HEK293 (cell line): ENCODE data around the gene CEP135.
A peak's percentile ranks its signal among the peaks of the same experiment; 100 is the strongest.

Experiments used
- BCL11A ChIP-seq: fragments of 450-650 bp; formaldehyde crosslinking; IDR thresholded peaks from 2 replicates; pipeline ENCODE4 v1.5.1; 2016; ENCODE audit warnings: low read depth, missing biosample characterization, missing genetic modification characterization
- FEZF1 ChIP-seq: fragments of 450-650 bp; formaldehyde crosslinking; IDR thresholded peaks from 2 replicates; pipeline ENCODE4 v1.5.1; 2016; ENCODE audit warnings: missing biosample characterization, missing genetic modification characterization
- GLI4 ChIP-seq: fragments of 450-650 bp; formaldehyde crosslinking; IDR thresholded peaks from 2 replicates; pipeline ENCODE4 v1.5.1; 2016; ENCODE audit warnings: missing biosample characterization, missing genetic modification characterization
- KLF10 ChIP-seq: fragments of 450-650 bp; IDR thresholded peaks from 2 replicates; pipeline ENCODE4 v1.5.1; 2018; ENCODE audit warnings: missing biosample characterization, mild to moderate bottlenecking, missing genetic modification characterization
- MYNN ChIP-seq: fragments of 450-650 bp; formaldehyde crosslinking; IDR thresholded peaks from 2 replicates; pipeline ENCODE4 v1.5.1; 2016; ENCODE audit warnings: missing biosample characterization, missing genetic modification characterization, borderline replicate concordance
- PRDM1 ChIP-seq: fragments of 450-650 bp; formaldehyde crosslinking; IDR thresholded peaks from 2 replicates; pipeline ENCODE4; 2016; ENCODE audit warnings: missing biosample characterization, missing genetic modification characterization
- SCRT2 ChIP-seq: fragments of 450-650 bp; formaldehyde crosslinking; IDR thresholded peaks from 2 replicates; pipeline ENCODE4 v1.5.1; 2016; ENCODE audit warnings: missing biosample characterization, missing genetic modification characterization
- SETDB1 ChIP-seq: IDR thresholded peaks from one replicate; pipeline ENCODE4 v1.6.1; 2017; ENCODE audit warnings: mild to moderate bottlenecking, low read length, moderate library complexity, mixed read lengths; ENCODE audit not compliant: insufficient read length
- SP3 ChIP-seq: fragments of 450-650 bp; formaldehyde crosslinking; IDR thresholded peaks from 2 replicates; pipeline ENCODE4 v1.5.1; 2016; ENCODE audit warnings: missing biosample characterization, missing genetic modification characterization
- TRIM28 ChIP-seq: IDR thresholded peaks from 2 replicates; pipeline ENCODE4 v1.6.1; 2011; ENCODE audit warnings: low read length, control low read depth, borderline replicate concordance
- YY1 ChIP-seq: fragments of 450-650 bp; formaldehyde crosslinking; IDR thresholded peaks from 2 replicates; pipeline ENCODE4 v1.5.1; 2018; ENCODE audit warnings: missing biosample characterization, missing genetic modification characterization
- ZBTB17 ChIP-seq: fragments of 450-650 bp; formaldehyde crosslinking; IDR thresholded peaks from 2 replicates; pipeline ENCODE4 v1.5.1; 2016; ENCODE audit warnings: missing biosample characterization, missing genetic modification characterization
- ZBTB7A ChIP-seq: fragments of 450-650 bp; formaldehyde crosslinking; IDR thresholded peaks from 2 replicates; pipeline ENCODE4 v1.5.1; 2016; ENCODE audit warnings: low read depth, missing biosample characterization, missing genetic modification characterization
- ZFP41 ChIP-seq: fragments of 450-650 bp; formaldehyde crosslinking; IDR thresholded peaks from 2 replicates; pipeline ENCODE4 v1.5.1; 2016; ENCODE audit warnings: missing biosample characterization, missing genetic modification characterization, borderline replicate concordance
- ZIC2 ChIP-seq: fragments of 450-650 bp; formaldehyde crosslinking; IDR thresholded peaks from 2 replicates; pipeline ENCODE4 v1.5.1; 2016; ENCODE audit warnings: missing biosample characterization, missing genetic modification characterization
- ZNF112 ChIP-seq: fragments of 450-650 bp; formaldehyde crosslinking; IDR thresholded peaks from 2 replicates; pipeline ENCODE4 v1.5.0; 2017; ENCODE audit warnings: missing biosample characterization, missing genetic modification characterization
- ZNF138 ChIP-seq: fragments of 450-650 bp; formaldehyde crosslinking; IDR thresholded peaks from 2 replicates; pipeline ENCODE4 v1.5.1; 2016; ENCODE audit warnings: missing biosample characterization, missing genetic modification characterization, borderline replicate concordance
- ZNF155 ChIP-seq: fragments of 450-650 bp; formaldehyde crosslinking; IDR thresholded peaks from 2 replicates; pipeline ENCODE4 v1.5.1; 2016; ENCODE audit warnings: missing biosample characterization, missing genetic modification characterization
- ZNF157 ChIP-seq: fragments of 450-650 bp; formaldehyde crosslinking; IDR thresholded peaks from 2 replicates; pipeline ENCODE4 v1.5.1; 2016; ENCODE audit warnings: missing biosample characterization, missing genetic modification characterization
- ZNF23 ChIP-seq: fragments of 450-650 bp; formaldehyde crosslinking; IDR thresholded peaks from 2 replicates; pipeline ENCODE4 v1.5.1; 2016; ENCODE audit warnings: missing biosample characterization, missing genetic modification characterization, borderline replicate concordance
- ZNF354C ChIP-seq: fragments of 450-650 bp; formaldehyde crosslinking; IDR thresholded peaks from 2 replicates; pipeline ENCODE4 v1.5.1; 2016; ENCODE audit warnings: missing biosample characterization, missing genetic modification characterization, low read depth, borderline replicate concordance
- ZNF366 ChIP-seq: fragments of 450-650 bp; formaldehyde crosslinking; conservative IDR thresholded peaks from 2 replicates; pipeline ENCODE4 v1.5.1; 2016; ENCODE audit warnings: missing biosample characterization, missing genetic modification characterization
- ZNF391 ChIP-seq: fragments of 450-650 bp; formaldehyde crosslinking; IDR thresholded peaks from 2 replicates; pipeline ENCODE4 v1.5.1; 2016; ENCODE audit warnings: low read depth, missing biosample characterization, missing genetic modification characterization, borderline replicate concordance
- ZNF521 ChIP-seq: fragments of 450-650 bp; formaldehyde crosslinking; IDR thresholded peaks from 2 replicates; pipeline ENCODE4 v1.5.1; 2017; ENCODE audit warnings: missing biosample characterization, mild to moderate bottlenecking, missing genetic modification characterization
- ZNF654 ChIP-seq: fragments of 450-650 bp; formaldehyde crosslinking; IDR thresholded peaks from 2 replicates; pipeline ENCODE4 v1.5.1; 2016; ENCODE audit warnings: low read depth, missing biosample characterization, missing genetic modification characterization
- ZNF658 ChIP-seq: fragments of 450-650 bp; formaldehyde crosslinking; IDR thresholded peaks from 2 replicates; pipeline ENCODE4; 2016; ENCODE audit warnings: missing biosample characterization, missing genetic modification characterization
- ZNF830 ChIP-seq: fragments of 450-650 bp; IDR thresholded peaks from 2 replicates; pipeline ENCODE4 v1.5.0; 2018; ENCODE audit warnings: missing biosample characterization, missing genetic modification characterization, low read depth, mild to moderate bottlenecking, moderate library complexity
- ZNF837 ChIP-seq: fragments of 450-650 bp; formaldehyde crosslinking; IDR thresholded peaks from 2 replicates; pipeline ENCODE4 v1.5.1; 2016; ENCODE audit warnings: missing biosample characterization, missing genetic modification characterization
- ZSCAN23 ChIP-seq: fragments of 450-650 bp; formaldehyde crosslinking; IDR thresholded peaks from 2 replicates; pipeline ENCODE4 v1.5.1; 2016; ENCODE audit warnings: missing biosample characterization, missing genetic modification characterization
- TF ChIP-seq, protein P1 (sequence below): fragments of 450-650 bp; formaldehyde crosslinking; IDR thresholded peaks from 2 replicates; pipeline ENCODE4 v1.5.1; 2016; ENCODE audit warnings: missing biosample characterization, missing genetic modification characterization, borderline replicate concordance
- TF ChIP-seq, protein P2 (sequence below): fragments of 450-650 bp; formaldehyde crosslinking; IDR thresholded peaks from 2 replicates; pipeline ENCODE4 v1.5.1; 2016; ENCODE audit warnings: missing biosample characterization, missing genetic modification characterization
- TF ChIP-seq, protein P3 (sequence below): fragments of 450-650 bp; formaldehyde crosslinking; IDR thresholded peaks from 2 replicates; pipeline ENCODE4 v1.5.1; 2017; ENCODE audit warnings: missing biosample characterization, missing genetic modification characterization
- TF ChIP-seq, protein P4 (sequence below): fragments of 450-650 bp; formaldehyde crosslinking; IDR thresholded peaks from 2 replicates; pipeline ENCODE4 v1.5.1; 2016; ENCODE audit warnings: missing biosample characterization, missing genetic modification characterization
- TF ChIP-seq, protein P5 (sequence below): fragments of 450-650 bp; formaldehyde crosslinking; IDR thresholded peaks from 2 replicates; pipeline ENCODE4 v1.5.1; 2016; ENCODE audit warnings: missing biosample characterization, missing genetic modification characterization

The CEP135 gene

DNA sequence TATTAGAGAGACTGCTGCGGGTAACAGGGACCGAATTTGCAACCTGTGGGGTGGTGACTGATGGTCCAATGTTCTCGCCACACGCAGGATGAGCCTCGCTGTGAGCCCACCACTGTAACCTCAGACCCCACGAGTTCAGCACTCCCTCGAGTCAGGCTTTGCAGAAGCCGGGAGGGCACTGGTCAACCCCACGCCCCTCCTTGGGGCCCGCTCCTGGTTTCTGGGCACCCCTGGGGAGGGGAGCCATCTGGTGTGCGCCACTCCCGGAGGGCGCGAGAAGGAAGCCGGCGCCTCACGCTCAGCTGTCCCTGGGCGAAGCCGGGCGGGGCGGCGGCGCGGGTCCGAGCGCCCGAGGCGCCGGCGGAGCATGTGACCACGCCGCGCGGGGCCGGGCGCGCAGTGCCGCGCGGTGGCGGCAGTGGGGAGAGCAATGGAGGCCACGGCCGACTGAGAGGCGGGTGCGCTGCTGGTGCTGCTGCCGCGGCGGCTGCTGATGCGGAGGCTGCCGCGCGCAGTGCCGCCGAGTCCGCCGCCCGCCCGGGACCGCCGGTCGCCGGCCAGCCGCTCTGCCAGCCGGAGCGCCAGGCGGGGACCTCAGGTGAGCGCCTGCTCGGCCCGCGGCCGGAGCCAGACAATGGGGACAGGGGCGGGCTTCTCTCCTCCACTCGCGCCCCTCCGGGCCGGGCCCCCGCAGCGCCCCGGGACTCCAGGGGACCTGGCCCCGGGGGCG, 100.1 kb downstream of the CEP135 start (continued):
- TF ChIP-seq ZNF654 (tag by site-specific recombination) (no peak), ZNF366 (tag by site-specific recombination) (no peak), FEZF1 (tag by site-specific recombination) (no peak), TRIM28 (no peak), SETDB1 (no peak), GLI4 (no peak), ZBTB7A (tag by site-specific recombination) (no peak), ZNF658 (tag by site-specific recombination) (no peak), ZNF157 (tag by site-specific recombination) (no peak), ZBTB17 (tag by site-specific recombination) (peak; percentile 35; the same call in 1 of the 2 replicates), SP3 (tag by site-specific recombination) (no peak), BCL11A (tag by site-specific recombination) (no peak), ZNF112 (tag by site-specific recombination) (no peak), ZNF354C (no peak), YY1 (tag by site-specific recombination) (no peak), ZNF138 (tag by site-specific recombination) (no peak), ZIC2 (tag by site-specific recombination) (peak; percentile 83), SCRT2 (peak; percentile 81), ZNF837 (no peak), ZSCAN23 (no peak), ZNF391 (tag by site-specific recombination) (no peak), MYNN (no peak), ZNF521 (tag by site-specific recombination) (no peak), ZNF155 (tag by site-specific recombination) (no peak), KLF10 (no peak), PRDM1 (tag by site-specific recombination) (no peak), ZNF830 (tag by site-specific recombination) (no peak), ZFP41 (tag by site-specific recombination) (no peak), ZNF23 (no peak)
- TF ChIP-seq, protein P1, sequence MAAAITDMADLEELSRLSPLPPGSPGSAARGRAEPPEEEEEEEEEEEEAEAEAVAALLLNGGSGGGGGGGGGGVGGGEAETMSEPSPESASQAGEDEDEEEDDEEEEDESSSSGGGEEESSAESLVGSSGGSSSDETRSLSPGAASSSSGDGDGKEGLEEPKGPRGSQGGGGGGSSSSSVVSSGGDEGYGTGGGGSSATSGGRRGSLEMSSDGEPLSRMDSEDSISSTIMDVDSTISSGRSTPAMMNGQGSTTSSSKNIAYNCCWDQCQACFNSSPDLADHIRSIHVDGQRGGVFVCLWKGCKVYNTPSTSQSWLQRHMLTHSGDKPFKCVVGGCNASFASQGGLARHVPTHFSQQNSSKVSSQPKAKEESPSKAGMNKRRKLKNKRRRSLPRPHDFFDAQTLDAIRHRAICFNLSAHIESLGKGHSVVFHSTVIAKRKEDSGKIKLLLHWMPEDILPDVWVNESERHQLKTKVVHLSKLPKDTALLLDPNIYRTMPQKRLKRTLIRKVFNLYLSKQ (tag by site-specific recombination), result no peak
- TF ChIP-seq, protein P2, sequence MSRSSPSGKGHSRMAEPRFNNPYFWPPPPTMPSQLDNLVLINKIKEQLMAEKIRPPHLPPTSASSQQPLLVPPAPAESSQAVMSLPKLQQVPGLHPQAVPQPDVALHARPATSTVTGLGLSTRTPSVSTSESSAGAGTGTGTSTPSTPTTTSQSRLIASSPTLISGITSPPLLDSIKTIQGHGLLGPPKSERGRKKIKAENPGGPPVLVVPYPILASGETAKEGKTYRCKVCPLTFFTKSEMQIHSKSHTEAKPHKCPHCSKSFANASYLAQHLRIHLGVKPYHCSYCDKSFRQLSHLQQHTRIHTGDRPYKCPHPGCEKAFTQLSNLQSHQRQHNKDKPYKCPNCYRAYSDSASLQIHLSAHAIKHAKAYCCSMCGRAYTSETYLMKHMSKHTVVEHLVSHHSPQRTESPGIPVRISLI (tag by site-specific recombination), result no peak
- TF ChIP-seq, protein P3, sequence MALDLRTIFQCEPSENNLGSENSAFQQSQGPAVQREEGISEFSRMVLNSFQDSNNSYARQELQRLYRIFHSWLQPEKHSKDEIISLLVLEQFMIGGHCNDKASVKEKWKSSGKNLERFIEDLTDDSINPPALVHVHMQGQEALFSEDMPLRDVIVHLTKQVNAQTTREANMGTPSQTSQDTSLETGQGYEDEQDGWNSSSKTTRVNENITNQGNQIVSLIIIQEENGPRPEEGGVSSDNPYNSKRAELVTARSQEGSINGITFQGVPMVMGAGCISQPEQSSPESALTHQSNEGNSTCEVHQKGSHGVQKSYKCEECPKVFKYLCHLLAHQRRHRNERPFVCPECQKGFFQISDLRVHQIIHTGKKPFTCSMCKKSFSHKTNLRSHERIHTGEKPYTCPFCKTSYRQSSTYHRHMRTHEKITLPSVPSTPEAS (tag by site-specific recombination), result no peak
- TF ChIP-seq, protein P4, sequence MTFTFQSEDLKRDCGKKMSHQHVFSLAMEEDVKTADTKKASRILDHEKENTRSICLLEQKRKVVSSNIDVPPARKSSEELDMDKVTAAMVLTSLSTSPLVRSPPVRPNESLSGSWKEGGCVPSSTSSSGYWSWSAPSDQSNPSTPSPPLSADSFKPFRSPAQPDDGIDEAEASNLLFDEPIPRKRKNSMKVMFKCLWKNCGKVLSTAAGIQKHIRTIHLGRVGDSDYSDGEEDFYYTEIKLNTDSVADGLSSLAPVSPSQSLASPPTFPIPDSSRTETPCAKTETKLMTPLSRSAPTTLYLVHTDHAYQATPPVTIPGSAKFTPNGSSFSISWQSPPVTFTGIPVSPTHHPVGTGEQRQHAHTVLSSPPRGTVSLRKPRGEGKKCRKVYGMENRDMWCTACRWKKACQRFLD (tag by site-specific recombination), result no peak
- TF ChIP-seq, protein P5, sequence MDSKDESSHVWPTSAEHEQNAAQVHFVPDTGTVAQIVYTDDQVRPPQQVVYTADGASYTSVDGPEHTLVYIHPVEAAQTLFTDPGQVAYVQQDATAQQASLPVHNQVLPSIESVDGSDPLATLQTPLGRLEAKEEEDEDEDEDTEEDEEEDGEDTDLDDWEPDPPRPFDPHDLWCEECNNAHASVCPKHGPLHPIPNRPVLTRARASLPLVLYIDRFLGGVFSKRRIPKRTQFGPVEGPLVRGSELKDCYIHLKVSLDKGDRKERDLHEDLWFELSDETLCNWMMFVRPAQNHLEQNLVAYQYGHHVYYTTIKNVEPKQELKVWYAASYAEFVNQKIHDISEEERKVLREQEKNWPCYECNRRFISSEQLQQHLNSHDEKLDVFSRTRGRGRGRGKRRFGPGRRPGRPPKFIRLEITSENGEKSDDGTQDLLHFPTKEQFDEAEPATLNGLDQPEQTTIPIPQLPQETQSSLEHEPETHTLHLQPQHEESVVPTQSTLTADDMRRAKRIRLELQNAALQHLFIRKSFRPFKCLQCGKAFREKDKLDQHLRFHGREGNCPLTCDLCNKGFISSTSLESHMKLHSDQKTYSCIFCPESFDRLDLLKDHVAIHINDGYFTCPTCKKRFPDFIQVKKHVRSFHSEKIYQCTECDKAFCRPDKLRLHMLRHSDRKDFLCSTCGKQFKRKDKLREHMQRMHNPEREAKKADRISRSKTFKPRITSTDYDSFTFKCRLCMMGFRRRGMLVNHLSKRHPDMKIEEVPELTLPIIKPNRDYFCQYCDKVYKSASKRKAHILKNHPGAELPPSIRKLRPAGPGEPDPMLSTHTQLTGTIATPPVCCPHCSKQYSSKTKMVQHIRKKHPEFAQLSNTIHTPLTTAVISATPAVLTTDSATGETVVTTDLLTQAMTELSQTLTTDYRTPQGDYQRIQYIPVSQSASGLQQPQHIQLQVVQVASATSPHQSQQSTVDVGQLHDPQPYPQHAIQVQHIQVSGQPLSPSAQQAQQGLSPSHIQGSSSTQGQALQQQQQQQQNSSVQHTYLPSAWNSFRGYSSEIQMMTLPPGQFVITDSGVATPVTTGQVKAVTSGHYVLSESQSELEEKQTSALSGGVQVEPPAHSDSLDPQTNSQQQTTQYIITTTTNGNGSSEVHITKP, result peak; percentile 100
